ENCODE data around the gene CCDC102A.

- no peak for TF ChIP-seq CTCF (conservative IDR thresholded peaks at IDR 0.05)
- TF ChIP-seq EZH2 (IDR thresholded peaks at IDR 0.05; ENCODE audit: low read depth): no peak
Measured at GRCh38 chr16:57568173-57568678, 31.9 kb upstream of the CCDC102A start.
